Activated T-helper 17 cell treated with anti-CD3 and anti-CD28 coated beads, Interleukin-2, amount 50 U/mL, for 72 hours (primary cell): Measurements from ENCODE around the gene AVL9. TPM values are rescaled to one million over a fixed set of nuclear protein-coding genes. Genes with fewer than 3 reads are reported as not detected.

Experiments
- total RNA-seq, 2 donors: library from RNA; stranded (reverse); gene quantifications; one replicate each; pipeline ENCODE4 v1.2.3, GENCODE V29; 2022

Gene AVL9
- total RNA-seq, 2 donors from 2014 or later: 46.1 to 48.1 TPM

Other genes starting within 250 kb of the AVL9 start
- gene LSM5, start 5.1 kb upstream of the AVL9 start, total RNA-seq: 100 to 1,000 TPM in 1 of 2 donors, 10 to 100 TPM in 1; 69.0 to 111 TPM